Measurements from ENCODE around the gene NR2E1. TPM values are rescaled to one million over a fixed set of nuclear protein-coding genes. Genes with fewer than 3 reads are reported as not detected.

The NR2E1 gene
- total and polyA plus RNA-seq, 2 experiments from 2014 or later = not detected

GRCh38 chr6:108238322-108238721 lies 72.5 kb downstream of the NR2E1 start:
- H3K4me1 Mint-ChIP-seq = peaks cover under 1% of the 10 kb centered on the region; the same call in 2 of the 3 replicates
- Histone ChIP-seq H3F3A (replicated peaks; ENCODE audit: low read depth) (no peaks in the 10 kb centered on the region), H3K4me1 (ENCODE audit: insufficient read depth) (no peaks in the 10 kb centered on the region), H3K4me2 (no peak overlapping the region), H3K27me3 (ENCODE audit: insufficient read depth) (no peaks in the 10 kb centered on the region), H3K79me2 (replicated peaks; ENCODE audit: insufficient read depth) (peaks cover 20% of the 10 kb centered on the region), H3K4me3 (no peak overlapping the region), H3K27ac (ENCODE audit: low read depth) (no peak overlapping the region), H3K9me2 (ENCODE audit: insufficient read depth) (no peaks in the 10 kb centered on the region), H2AFZ (no peak overlapping the region), H4K20me1 (replicated peaks; ENCODE audit: insufficient read depth) (no peaks in the 10 kb centered on the region; the same call in none of the 2 replicates), H3K36me3 (ENCODE audit: insufficient read depth) (peaks cover 3% of the 10 kb centered on the region; the same call in 1 of the 2 replicates)
- no peak for DNase-seq (ENCODE audit: low spot score)
- H3K9me3 Mint-ChIP-seq = peaks cover 3% of the 10 kb centered on the region; the same call in 1 of the 3 replicates
- no peak overlapping the region for H3K4me3 Mint-ChIP-seq
- no peaks in the 10 kb centered on the region for H3K27me3 Mint-ChIP-seq (ENCODE audit: insufficient read depth, low read depth, poor library complexity)
- ATAC-seq = no peak
- H3K36me3 Mint-ChIP-seq (ENCODE audit: low read depth) = peaks cover 14% of the 10 kb centered on the region
- no peak for TF ChIP-seq STAT1 (IDR thresholded peaks at IDR 0.05; ENCODE audit: unreplicated experiment)
- TF ChIP-seq, protein P1, sequence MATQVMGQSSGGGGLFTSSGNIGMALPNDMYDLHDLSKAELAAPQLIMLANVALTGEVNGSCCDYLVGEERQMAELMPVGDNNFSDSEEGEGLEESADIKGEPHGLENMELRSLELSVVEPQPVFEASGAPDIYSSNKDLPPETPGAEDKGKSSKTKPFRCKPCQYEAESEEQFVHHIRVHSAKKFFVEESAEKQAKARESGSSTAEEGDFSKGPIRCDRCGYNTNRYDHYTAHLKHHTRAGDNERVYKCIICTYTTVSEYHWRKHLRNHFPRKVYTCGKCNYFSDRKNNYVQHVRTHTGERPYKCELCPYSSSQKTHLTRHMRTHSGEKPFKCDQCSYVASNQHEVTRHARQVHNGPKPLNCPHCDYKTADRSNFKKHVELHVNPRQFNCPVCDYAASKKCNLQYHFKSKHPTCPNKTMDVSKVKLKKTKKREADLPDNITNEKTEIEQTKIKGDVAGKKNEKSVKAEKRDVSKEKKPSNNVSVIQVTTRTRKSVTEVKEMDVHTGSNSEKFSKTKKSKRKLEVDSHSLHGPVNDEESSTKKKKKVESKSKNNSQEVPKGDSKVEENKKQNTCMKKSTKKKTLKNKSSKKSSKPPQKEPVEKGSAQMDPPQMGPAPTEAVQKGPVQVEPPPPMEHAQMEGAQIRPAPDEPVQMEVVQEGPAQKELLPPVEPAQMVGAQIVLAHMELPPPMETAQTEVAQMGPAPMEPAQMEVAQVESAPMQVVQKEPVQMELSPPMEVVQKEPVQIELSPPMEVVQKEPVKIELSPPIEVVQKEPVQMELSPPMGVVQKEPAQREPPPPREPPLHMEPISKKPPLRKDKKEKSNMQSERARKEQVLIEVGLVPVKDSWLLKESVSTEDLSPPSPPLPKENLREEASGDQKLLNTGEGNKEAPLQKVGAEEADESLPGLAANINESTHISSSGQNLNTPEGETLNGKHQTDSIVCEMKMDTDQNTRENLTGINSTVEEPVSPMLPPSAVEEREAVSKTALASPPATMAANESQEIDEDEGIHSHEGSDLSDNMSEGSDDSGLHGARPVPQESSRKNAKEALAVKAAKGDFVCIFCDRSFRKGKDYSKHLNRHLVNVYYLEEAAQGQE (IDR thresholded peaks at IDR 0.05; ENCODE audit: unreplicated experiment) = no peak
- no peak for TF ChIP-seq POLR2AphosphoS5 (IDR thresholded peaks at IDR 0.05; ENCODE audit: low read depth)
- TF ChIP-seq CTCF (conservative IDR thresholded peaks at IDR 0.05; ENCODE audit: low read depth in 2 of 2) = no peak
- TF ChIP-seq JUNB (IDR thresholded peaks at IDR 0.05; ENCODE audit: unreplicated experiment) = no peak
- TF ChIP-seq ZNF114 (CRISPR knock-in tag; IDR thresholded peaks at IDR 0.05) = no peak
- no peak for TF ChIP-seq EZH2 (IDR thresholded peaks at IDR 0.05; ENCODE audit: low read depth, unreplicated experiment)
- TF ChIP-seq, protein P2, sequence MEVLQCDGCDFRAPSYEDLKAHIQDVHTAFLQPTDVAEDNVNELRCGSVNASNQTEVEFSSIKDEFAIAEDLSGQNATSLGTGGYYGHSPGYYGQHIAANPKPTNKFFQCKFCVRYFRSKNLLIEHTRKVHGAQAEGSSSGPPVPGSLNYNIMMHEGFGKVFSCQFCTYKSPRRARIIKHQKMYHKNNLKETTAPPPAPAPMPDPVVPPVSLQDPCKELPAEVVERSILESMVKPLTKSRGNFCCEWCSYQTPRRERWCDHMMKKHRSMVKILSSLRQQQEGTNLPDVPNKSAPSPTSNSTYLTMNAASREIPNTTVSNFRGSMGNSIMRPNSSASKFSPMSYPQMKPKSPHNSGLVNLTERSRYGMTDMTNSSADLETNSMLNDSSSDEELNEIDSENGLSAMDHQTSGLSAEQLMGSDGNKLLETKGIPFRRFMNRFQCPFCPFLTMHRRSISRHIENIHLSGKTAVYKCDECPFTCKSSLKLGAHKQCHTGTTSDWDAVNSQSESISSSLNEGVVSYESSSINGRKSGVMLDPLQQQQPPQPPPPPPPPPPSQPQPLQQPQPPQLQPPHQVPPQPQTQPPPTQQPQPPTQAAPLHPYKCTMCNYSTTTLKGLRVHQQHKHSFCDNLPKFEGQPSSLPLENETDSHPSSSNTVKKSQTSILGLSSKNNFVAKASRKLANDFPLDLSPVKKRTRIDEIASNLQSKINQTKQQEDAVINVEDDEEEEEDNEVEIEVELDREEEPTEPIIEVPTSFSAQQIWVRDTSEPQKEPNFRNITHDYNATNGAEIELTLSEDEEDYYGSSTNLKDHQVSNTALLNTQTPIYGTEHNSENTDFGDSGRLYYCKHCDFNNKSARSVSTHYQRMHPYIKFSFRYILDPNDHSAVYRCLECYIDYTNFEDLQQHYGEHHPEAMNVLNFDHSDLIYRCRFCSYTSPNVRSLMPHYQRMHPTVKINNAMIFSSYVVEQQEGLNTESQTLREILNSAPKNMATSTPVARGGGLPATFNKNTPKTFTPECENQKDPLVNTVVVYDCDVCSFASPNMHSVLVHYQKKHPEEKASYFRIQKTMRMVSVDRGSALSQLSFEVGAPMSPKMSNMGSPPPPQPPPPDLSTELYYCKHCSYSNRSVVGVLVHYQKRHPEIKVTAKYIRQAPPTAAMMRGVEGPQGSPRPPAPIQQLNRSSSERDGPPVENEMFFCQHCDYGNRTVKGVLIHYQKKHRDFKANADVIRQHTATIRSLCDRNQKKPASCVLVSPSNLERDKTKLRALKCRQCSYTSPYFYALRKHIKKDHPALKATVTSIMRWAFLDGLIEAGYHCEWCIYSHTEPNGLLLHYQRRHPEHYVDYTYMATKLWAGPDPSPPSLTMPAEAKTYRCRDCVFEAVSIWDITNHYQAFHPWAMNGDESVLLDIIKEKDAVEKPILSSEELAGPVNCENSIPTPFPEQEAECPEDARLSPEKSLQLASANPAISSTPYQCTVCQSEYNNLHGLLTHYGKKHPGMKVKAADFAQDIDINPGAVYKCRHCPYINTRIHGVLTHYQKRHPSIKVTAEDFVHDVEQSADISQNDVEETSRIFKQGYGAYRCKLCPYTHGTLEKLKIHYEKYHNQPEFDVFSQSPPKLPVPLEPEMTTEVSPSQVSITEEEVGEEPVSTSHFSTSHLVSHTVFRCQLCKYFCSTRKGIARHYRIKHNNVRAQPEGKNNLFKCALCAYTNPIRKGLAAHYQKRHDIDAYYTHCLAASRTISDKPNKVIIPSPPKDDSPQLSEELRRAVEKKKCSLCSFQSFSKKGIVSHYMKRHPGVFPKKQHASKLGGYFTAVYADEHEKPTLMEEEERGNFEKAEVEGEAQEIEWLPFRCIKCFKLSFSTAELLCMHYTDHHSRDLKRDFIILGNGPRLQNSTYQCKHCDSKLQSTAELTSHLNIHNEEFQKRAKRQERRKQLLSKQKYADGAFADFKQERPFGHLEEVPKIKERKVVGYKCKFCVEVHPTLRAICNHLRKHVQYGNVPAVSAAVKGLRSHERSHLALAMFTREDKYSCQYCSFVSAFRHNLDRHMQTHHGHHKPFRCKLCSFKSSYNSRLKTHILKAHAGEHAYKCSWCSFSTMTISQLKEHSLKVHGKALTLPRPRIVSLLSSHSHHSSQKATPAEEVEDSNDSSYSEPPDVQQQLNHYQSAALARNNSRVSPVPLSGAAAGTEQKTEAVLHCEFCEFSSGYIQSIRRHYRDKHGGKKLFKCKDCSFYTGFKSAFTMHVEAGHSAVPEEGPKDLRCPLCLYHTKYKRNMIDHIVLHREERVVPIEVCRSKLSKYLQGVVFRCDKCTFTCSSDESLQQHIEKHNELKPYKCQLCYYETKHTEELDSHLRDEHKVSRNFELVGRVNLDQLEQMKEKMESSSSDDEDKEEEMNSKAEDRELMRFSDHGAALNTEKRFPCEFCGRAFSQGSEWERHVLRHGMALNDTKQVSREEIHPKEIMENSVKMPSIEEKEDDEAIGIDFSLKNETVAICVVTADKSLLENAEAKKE (CRISPR knock-in tag; IDR thresholded peaks at IDR 0.05) = no peak
- TF ChIP-seq ZNF331 (CRISPR knock-in tag; IDR thresholded peaks at IDR 0.05; ENCODE audit: low read depth) = no peak
- no peak for TF ChIP-seq ETS1 (IDR thresholded peaks at IDR 0.05)
- no peak for TF ChIP-seq NANOG (IDR thresholded peaks at IDR 0.05; ENCODE audit: borderline replicate concordance)
- TF ChIP-seq EZH2phosphoT487 (IDR thresholded peaks at IDR 0.05; ENCODE audit: unreplicated experiment) = no peak
- no peak for TF ChIP-seq CREB1 (CRISPR knock-in tag; IDR thresholded peaks at IDR 0.05; ENCODE audit: low read depth)
- no peak overlapping the region for H3K27ac Mint-ChIP-seq
